GM12872 (cell line): ENCODE measurements around the gene ACLY.

ENCODE experiments used
- CTCF ChIP-seq: IDR thresholded peaks from 3 replicates; pipeline ENCODE4 v1.5.1; 2011; ENCODE audit warnings: low read depth, mild to moderate bottlenecking, low read length, moderate library complexity; ENCODE audit not compliant: insufficient read depth

ACLY gene

DNA sequence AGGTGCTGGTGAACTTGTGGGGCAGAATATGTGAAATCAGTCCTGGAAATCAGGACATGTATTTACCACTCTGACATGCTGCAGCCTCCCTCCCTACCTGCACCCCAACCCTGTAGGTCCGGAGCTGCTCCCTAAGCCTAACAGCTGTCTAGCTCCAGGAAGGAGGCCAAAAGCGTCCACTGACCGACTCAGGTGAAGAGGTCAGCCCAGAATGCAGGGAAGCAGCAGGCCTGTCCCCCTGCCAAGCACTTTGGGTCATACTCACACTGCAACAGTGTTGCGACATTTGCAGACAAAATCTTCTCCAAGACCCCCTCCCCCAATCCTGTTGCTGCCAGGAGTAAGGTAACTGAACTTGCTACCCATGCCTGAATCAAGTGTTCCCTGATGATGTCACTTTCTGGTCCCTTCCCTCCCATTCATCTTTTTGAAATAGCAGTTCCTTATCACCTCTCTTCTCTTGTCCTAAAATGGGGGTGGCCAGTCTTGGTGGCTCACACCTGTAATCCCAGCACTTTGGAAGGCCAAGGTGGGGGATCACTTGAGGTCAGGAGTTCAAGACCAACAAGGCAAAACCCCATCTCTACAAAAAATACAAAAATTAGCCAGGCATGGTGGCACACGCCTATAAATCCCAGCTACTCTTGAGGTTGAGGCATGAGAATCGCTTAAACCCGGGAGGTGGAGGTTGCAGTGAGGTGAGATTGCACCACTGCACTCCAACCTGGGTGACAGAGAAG lies 1.3 kb upstream of the ACLY start:
- no peak for TF ChIP-seq CTCF

DNA sequence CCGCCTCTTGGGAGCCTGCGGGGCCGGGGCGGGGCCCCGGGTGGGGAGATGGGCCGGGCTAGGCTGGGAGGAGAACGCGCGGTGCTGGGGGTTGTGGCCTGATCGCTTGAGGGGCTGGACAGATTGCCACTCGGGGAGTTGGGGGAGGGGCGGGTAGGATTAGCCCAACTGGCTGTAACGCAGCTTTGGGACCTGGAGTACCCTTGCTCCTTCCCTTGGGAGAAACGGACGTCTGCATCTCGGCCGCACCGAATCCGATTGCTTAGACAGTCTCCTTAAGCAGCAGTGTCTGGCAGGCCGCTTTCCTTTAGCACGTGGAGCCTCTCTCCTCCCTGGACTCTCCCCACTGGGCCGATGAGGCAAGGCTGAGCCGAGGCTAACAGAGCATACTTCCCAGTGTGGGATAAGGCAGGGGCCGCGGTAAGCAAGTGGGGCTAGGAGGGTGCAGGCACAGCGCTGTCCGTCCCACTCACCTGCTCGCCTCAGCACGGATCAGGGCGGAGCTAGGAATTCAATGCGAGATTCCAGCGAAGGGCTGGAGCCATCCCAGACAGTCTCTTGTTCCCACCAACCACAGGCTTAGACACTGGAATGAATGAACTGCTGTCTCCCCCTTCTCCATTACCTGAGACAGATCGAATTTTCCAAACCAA lies 540 bp upstream of the ACLY start:
- no peak for TF ChIP-seq CTCF

GRCh38 chr17:41917679-41918313 lies 955 bp downstream of the ACLY start:
- TF ChIP-seq CTCF: 0 out of 3 replicates have a peak, but pooled peaks have one; percentile 3

- no peak for TF ChIP-seq CTCF
Measured at GRCh38 chr17:41917192-41917591, 1.6 kb downstream of the ACLY start.

GRCh38 chr17:41915566-41915965 lies 3.2 kb downstream of the ACLY start:
- no peak for TF ChIP-seq CTCF

GRCh38 chr17:41915020-41915419 lies 3.7 kb downstream of the ACLY start:
- no peak for TF ChIP-seq CTCF

DNA sequence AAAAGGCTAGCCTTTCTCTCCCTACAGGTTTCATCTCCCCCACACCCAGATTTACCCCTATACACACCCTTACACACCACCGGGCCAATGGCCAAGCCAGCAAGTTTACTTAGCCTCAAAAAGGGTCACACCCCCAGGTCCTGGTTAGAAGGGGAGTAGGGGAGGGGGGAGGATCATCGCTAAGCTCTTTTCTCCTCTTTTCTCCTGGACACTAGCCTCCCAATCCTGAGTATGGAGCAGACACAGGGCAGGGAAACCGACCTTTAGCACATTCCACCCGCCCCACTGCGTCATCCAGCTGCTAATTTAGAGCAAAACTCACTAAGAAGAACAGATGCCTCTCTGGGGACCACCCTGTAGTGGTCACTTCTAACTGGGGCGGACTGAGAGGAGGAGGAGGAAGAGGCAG lies 4.4 kb downstream of the ACLY start:
- no peak for TF ChIP-seq CTCF
